Epithelial cell of esophagus (primary cell): ENCODE data around the gene SLC39A8.

ENCODE experiments used
- DNase-seq: peaks from one replicate; pipeline ENCODE4 v3.0.0; 2010; ENCODE audit warnings: low read depth
- H3K4me3 ChIP-seq: 2 replicates; pipeline ENCODE4 v1.5.1; 2011; ENCODE audit warnings: mild to moderate bottlenecking, low read length, control low read depth
- CTCF ChIP-seq: IDR thresholded peaks from 2 replicates; pipeline ENCODE4 v1.5.1; 2011; ENCODE audit warnings: low read depth, mild to moderate bottlenecking, low read length, control low read depth, inconsistent platforms; ENCODE audit not compliant: insufficient read depth; ENCODE audit errors: missing control alignments

SLC39A8 gene

GRCh38 chr4:102234243-102234838, 110.9 kb downstream of the SLC39A8 start:
- H3K4me3 ChIP-seq: no peak overlapping the region
- no peak for TF ChIP-seq CTCF
- DNase-seq: no peak

- no peak for TF ChIP-seq CTCF
- no peak overlapping the region for H3K4me3 ChIP-seq
- DNase-seq: no peak
Measured at GRCh38 chr4:102230194-102230593, 115.1 kb downstream of the SLC39A8 start.

- no peak for DNase-seq
- TF ChIP-seq CTCF: no peak
- H3K4me3 ChIP-seq: no peak overlapping the region
Measured at GRCh38 chr4:102227388-102227787, 117.9 kb downstream of the SLC39A8 start.

- H3K4me3 ChIP-seq: no peak overlapping the region
- DNase-seq: no peak
- no peak for TF ChIP-seq CTCF
Measured at GRCh38 chr4:102223461-102223860, 121.8 kb downstream of the SLC39A8 start.

GRCh38 chr4:102222838-102223409, 122.4 kb downstream of the SLC39A8 start:
- no peak for TF ChIP-seq CTCF
- no peak overlapping the region for H3K4me3 ChIP-seq
- no peak for DNase-seq

GRCh38 chr4:102219129-102219528, 126.2 kb downstream of the SLC39A8 start:
- TF ChIP-seq CTCF: no peak
- H3K4me3 ChIP-seq: no peak overlapping the region
- DNase-seq: no peak

GRCh38 chr4:102218656-102219055, 126.6 kb downstream of the SLC39A8 start:
- DNase-seq: no peak
- no peak for TF ChIP-seq CTCF
- no peak overlapping the region for H3K4me3 ChIP-seq
